ENCODE data around the gene CHRM2.

DNA sequence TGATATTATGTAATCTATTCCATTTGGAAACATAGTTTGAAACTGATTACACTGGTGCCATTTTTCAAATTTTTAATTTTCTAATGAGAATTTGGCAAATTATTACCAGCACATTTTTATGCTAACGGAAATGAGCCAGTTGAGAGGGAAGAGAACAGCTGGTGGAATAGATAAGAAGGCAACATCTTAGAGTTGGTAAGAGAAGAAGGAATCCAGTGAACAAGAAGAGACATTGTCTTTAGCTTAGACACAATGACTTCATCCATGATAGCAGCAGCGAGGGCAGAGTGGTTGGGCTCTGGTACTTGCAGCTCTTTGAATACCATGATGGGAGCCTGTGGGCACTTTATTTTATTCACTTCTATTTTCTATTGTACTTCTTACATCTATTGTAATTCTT lies 89.6 kb downstream of the CHRM2 start:
- TF ChIP-seq, protein P1, sequence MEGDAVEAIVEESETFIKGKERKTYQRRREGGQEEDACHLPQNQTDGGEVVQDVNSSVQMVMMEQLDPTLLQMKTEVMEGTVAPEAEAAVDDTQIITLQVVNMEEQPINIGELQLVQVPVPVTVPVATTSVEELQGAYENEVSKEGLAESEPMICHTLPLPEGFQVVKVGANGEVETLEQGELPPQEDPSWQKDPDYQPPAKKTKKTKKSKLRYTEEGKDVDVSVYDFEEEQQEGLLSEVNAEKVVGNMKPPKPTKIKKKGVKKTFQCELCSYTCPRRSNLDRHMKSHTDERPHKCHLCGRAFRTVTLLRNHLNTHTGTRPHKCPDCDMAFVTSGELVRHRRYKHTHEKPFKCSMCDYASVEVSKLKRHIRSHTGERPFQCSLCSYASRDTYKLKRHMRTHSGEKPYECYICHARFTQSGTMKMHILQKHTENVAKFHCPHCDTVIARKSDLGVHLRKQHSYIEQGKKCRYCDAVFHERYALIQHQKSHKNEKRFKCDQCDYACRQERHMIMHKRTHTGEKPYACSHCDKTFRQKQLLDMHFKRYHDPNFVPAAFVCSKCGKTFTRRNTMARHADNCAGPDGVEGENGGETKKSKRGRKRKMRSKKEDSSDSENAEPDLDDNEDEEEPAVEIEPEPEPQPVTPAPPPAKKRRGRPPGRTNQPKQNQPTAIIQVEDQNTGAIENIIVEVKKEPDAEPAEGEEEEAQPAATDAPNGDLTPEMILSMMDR (conservative IDR thresholded peaks at IDR 0.05; ENCODE audit: low read length) = no peak
- no peak for TF ChIP-seq EZH2phosphoT487 (IDR thresholded peaks at IDR 0.05; ENCODE audit: borderline replicate concordance, low read depth, low read length)
